Fibroblast of skin of scalp (primary cell): Measurements from ENCODE around the gene AXIN1.
"Not testable (repeated sequence)": the region's sequence is repeated elsewhere in the genome, so short reads cannot be mapped to it uniquely, and the experiment has no call there.

Experiments used
- DNase-seq: peaks from one replicate; pipeline ENCODE4 v3.0.0-alpha.2; 2013

Gene AXIN1

DNA sequence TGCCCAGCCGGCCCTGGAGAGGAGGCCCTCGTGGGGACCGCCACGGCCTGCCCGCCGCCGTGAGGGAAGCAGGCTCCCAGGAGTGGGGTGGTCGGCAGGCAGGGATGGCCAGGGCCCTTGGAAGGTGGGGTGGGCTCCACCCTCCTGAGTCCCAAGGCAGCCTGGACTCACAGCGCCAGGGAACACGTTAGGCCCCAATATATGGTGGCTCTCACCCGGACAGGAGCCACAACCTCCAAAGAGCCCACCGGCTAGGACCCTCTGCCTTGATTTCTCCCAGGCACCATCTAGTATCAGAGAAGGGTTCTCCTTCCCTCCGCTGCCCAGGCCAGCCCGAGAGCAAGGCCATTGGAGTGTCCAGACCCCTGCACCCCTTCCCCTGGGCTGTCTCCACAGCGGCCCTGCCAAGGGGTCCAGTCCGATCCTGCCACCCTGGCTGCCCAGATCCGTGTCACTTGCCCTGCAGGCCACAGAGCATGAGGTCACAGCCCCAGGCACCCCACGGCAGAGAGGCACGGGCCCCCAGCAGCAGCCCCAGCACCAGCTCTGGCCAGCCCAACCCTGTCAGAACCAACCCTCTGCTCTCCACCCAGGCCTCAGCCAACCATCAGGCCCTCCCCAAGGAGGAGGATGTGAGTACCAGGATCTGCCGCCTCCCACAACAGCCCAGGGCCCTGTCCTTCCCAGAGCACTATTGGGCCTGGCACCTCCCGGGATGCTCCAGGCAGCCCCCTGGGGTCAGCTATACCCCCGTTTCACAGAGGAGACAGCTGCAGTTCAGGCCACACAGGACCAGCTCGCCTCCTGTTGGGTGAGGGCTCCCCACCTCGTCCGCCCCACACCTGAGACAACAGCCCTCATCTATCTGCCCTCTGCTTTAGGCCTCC lies 1.1 kb upstream of the AXIN1 start:
- no peak for DNase-seq

DNA sequence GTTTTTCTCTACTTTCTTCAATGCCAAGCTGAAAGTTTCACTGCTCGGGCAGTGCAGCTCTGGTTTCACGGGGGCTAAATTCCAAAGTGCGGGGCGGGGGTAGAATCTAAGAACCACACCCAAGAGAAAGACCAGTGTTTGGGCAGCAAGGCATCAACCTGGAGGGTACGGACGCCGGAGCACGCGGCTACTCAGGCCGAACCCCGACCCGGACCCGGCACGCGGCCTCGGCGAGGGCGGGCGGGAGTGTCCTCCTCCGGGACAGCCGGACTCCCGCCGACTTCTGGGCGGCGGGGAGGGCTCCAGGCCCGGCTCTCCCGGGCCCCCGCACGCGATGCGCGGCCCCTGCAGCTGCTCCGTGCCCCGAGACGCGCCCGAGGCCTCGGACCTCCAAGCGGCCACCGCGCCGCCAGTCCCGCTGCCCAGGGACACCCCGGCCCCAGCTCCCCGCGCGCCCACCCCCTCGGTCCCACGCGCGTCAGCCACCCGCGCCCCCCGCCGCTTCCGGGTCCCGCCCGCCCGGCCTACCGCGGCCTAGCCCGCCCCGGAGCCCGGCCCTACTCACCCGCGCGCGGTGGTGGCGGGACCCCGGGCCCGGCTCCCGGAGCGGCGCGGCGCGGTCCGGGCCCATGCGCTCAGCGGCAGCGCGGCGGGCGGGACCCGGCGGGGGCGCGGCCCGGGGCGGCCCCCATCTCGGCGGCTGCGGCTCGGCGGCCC lies 561 bp downstream of the AXIN1 start:
- peak; percentile 9 for DNase-seq

DNA sequence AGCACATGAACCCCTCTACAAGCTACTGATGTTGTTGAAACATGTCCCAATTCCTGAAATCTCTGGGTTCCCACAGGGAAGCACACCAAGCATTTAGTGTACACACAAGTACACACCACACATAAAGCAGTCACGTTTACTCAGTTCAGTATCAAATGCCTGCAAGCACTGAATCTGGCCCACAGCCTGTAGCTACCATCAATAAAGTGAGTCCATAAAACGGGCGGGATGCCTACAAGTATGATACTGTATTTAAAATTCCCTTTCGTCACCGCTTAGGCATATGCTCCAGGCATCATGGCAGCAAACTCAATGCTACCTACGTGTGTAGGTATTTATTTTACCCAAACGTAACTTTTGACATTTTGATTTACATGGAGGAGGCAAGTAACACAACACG lies 2.3 kb downstream of the AXIN1 start:
- DNase-seq, result no peak

DNA sequence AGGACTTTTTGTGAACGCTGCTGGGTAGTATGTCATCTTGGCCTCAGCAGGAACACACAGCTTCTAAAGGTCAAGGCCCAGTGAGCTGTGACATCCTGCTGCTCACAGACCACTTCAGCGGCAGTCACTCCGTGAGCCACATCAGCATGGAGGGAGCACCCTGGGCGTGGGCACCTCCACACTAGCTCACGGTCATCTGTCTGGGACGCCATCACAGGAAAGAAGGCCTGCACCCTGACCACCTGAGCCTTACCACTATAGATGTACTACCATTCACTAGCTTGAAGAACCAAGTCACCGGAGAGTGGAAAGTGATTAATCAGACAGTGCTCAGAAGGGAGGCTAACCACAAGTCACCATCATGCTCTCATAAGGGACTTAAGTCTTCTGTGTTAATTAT lies 3.3 kb downstream of the AXIN1 start:
- no peak for DNase-seq

DNA sequence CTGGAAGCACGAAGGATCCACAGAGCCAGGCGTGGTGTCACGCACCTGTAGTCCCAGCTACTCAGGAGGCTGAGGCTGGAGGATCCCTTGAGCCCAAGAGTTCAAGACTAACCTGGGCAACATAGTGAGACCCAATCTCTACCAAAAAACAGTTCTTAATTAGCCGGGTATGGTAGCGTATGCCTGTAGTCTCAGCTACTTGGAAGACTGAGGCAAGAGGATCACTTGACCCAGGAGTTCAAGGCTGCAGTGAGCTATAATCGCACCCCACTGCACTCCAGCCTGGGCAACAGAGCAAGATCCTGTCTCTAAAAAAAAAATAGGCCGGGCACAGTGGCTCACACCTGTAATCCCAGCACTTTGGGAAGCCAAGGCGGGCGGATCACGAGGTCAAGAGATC lies 4.0 kb downstream of the AXIN1 start:
- not testable (repeated sequence) for DNase-seq

DNA sequence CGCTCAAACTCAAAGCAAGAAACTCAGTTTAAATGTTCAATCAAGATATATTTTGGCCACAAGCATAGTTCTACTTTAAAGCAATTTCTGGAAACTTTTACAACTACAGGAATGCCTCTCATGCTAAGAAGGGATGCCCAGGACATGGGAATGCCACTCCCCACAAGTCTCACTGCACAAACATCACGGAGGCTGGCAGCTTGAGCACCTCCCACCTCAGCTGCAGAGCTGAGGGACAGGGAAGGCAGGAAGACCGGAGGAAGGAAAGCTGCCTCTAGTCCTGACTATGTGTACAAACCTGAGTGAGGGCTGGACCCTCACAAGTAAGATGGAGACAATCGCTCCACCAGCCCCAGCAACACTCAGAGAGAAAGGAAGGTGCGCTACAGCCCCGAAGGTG lies 5.3 kb downstream of the AXIN1 start:
- no peak for DNase-seq

DNA sequence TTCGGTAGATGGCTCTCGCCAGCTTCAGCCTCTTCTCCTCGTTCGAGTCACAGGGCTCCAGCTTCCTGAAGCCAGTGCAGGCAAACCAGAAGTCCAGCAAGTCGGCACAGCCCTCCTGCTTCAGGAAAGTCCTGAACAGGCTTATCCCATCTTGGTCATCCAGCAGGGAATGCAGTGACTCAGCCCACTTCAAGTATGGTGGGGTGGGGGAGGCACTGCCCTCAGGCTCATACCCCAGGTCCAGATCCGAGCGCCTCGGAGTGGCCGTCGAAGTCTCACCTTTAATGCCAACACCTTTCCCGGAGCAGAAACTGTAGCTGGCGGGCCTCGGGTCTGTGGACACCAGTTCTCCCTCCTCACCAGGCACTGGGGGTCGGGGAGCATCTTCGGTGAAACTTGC lies 5.9 kb downstream of the AXIN1 start:
- DNase-seq, result no peak

DNA sequence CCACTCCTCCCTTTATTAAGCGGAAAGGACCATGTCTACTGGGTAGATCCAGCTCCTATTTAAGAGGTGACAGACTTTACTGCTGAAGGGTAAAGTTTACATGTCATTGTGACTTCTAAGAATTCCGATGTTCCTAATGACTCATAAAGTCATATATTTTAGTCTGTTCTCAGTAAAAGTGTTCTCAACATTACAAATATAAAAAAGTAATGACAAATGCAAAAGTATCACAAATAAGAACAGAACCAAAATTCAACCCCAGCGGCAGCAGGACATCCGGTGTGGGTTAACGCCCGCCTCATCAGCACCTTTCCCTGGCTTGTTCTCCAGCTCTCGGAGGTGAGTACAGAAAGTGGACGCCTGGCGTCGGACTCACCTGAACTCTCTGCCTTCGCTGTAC lies 6.8 kb downstream of the AXIN1 start:
- DNase-seq, result no peak

DNA sequence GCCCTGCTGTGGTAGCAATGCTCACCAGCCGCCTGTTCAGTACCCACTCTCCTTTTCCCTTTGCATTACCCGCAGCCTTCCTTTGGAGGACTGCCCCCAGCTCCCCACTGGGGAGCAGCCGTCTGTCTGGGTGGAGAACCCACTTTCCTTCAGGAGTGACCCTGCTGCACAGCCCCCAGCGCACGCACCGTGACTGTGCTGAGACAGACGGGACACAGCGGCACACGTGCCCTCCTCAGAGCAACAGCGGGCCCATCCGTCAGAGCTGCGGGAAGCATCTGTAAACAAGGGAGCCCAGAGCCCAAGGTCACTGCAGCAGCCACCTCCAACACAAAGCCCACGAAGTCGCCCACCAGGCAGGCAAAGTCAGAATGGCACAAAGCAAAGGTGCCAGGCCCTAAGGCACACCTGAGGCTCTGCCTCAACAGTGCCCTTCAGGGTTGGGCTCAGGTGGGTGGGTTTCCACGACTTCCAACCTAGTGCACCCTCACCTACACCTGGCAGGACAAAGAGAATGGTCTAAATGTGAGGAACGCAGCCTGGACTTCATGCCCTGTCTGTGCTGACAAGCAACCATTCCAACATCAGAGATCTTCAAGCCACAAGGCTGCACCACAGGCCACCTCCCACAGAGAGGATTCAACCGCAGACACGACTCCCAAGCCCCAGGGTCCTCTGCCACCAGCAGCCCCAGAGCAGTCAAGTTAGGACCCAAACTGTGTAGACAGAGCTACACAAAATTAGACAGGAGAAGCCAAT lies 9.9 kb downstream of the AXIN1 start:
- no peak for DNase-seq

DNA sequence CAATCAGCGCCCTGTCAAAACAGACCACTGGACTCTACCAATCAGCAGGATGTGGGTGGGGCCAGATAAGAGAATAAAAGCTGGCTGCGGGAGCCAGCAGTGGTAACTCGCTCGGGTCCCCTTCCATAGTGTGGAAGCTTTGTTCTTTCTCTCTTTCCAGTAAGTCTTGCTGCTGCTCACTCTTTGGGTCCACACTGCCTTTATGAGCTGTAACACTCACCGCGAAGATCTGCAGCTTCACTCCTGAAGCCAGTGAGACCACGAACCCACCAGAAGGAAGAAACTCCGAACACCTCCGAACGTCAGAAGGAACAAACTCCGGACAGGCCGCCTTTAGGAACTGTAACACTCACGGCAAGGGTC lies 10.6 kb downstream of the AXIN1 start:
- not testable (repeated sequence) for DNase-seq

DNA sequence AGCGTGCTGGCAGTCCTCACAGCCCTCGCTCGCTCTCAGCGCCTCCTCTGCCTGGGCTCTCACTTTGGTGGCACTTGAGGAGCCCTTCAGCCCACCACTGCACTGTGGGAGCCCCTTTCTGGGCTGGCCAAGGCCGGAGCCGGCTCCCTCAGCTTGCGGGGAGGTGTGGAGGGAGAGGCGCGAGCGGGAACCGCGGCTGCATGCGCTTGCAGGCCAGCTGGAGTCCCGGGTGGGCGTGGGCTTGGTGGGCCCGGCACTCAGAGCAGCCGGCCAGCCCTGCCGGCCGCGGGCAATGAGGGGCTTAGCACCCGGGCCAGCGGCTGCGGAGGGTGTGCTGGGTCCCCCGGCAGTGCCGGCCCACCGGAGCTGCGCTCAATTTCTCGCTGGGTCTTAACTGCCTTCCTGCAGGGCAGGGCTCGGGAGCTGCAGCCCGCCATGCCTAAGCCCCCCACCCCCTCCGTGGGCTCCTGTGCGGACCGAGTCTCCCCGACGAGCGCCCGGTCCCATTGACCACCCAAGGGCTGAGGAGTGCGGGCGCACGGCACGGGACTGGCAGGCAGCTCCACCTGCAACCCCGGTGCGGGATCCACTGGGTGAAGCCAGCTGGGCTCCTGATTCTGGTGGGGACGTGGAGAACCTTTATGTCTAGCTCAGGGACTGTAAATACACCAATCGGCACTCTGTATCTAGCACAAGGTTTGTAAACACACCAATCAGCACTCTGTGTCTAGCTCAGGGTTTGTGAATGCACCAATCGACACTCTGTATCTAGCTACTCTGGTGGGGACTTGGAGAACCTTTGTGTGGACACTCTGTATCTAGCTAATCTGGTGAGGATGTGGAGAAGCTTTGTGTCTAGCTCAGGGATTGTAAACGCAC lies 11.2 kb downstream of the AXIN1 start:
- not testable (repeated sequence) for DNase-seq

DNA sequence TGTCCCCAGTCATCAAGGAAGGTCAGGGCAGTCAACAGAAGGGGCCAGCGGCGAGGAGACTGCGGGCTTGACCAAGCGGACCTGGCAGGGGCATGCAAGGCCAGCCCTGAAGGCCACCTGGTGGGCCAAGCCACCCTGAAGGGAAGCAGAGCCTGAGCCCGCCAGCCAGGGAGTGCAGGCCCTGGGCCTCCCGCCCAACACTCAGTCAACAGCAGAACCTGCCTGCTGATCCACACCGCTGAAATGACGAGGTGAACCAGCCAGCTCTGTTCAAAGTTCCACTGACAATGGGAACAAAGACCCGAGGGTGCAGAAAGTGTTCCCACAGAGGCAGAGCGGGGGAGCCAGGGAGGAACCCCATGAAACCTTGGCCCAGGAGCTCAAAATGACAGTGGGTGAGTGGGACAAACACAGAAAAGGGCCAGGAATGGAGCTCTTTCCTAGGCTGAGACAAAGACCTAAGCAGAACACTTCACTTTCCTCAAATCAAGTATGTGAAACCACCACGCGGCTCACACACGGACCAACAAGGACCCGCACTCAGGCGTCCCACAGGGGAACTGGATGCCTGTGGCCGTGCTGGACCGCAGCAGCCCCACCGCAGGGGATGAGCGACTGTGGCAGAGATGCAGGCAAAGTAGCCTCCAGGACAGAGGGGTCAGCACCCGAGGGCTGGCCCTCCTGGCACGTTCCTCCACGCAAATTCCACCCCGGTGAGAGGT lies 12.0 kb downstream of the AXIN1 start:
- DNase-seq, result no peak

DNA sequence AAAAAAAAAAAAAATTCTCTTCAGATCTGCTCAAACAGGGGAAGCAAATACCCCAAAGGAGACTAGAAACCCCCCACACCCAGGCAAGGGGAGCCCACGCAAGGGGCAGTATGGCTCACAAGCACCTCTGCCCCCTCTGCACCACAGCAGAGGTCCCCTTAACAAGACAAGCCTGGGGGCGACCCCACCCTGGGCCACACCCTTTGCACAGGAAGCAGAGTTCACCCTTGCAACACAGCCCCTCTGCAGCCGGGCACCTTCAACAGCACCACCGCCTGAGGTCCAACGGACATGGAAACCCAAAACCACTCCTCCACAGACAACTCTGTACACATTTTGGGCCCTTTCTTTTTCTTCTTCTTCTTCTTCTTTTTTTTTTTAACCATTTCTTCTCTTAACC lies 12.8 kb downstream of the AXIN1 start:
- no peak for DNase-seq

DNA sequence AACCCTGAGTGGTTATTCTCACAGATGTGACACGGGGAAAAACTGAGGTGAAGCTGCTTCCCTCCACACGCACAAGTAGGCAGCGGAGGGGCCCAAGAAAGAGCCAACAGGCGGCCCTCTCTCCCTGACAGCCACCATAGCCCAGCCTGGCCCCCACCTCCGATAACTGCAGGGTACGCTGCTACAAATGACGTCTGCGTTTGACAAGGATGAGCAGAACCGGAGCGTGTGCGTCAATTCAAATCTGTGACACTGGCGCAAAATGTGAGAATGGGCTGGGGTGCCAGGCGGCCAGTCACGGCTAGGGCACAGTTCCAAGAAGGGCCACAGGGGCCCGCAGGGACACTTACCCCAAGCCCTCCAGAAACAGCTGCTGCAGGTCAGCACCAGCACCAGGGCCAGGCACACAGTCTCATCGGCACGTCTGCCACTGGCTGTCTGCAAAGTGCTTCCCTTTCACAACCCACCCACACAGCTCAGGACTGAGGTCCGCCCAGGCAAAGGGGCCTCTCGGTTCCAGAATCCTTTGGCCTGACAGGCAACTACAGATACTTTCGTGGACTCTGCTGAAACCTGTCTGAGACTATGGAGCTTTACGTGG lies 14.4 kb downstream of the AXIN1 start:
- no peak for DNase-seq

DNA sequence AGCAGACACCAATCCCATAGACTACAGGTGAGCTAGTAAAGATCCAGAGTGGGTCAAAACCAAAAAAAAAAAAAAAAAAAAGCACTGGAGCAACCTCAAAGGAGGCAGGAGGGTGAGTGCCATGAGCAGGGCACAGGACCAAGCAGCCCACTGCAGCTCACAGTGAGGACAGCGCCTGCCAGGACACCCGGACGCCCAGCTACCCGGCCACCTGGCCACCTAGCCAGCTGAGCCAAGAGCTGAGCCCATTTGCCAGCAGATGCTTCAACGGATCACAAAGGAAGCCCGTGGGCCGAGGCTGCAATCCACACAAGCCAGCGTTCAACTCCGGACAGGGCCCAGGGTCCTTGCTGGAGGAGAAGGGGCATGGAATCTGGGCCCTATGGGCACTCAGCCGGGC lies 15.1 kb downstream of the AXIN1 start:
- no peak for DNase-seq

DNA sequence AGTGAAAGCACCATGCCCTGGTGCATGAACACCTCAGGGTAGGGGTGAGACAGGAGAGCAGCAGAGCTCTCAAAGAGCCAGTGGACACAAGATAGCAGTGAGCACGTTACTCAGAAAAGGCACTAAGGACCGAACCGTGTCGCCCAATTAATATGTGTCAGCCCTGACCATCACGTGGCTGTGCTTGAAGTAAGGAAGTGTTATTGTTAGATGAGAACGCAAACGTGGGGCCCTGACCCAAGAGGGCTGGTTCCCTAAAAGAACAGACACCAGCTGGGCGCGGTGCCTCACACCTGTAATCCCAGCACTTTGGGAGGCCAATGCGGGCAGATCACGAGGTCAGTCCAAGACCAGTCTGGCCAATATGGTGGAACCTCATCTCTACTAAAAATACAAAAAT lies 16.3 kb downstream of the AXIN1 start:
- no peak for DNase-seq

DNA sequence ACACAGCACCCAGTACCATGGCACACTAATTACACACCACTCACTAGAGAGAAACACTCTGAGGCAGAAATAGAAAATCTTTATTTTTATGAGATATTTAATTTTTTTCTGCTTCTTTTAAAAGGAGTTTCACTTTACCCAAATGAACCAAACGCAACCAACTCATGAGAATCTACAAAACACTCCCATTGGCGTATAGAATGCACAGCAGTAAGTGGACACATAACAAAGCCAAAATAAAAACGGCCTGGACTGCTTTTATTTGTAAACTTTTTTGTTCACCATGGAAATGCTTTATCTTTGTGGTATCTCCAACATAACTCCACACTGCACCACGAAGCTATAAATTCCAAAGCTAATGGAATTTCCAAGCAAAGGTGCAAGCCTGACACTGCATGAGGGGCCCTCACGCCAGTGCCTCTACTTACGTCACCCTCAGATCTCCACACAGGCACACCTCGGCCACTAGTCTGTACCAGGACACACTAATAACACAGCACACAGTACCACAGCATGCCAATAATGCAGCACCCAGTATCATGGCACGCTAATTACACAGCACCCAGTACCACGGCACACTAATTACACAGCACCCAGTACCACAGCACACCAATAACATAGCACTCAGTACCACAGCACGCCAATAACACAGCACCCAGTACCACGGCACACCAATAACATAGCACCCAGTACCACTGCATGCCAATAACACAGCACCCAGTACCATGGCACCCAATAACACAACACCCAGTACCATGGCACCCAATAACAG lies 17.5 kb downstream of the AXIN1 start:
- DNase-seq, result not testable (repeated sequence)

DNA sequence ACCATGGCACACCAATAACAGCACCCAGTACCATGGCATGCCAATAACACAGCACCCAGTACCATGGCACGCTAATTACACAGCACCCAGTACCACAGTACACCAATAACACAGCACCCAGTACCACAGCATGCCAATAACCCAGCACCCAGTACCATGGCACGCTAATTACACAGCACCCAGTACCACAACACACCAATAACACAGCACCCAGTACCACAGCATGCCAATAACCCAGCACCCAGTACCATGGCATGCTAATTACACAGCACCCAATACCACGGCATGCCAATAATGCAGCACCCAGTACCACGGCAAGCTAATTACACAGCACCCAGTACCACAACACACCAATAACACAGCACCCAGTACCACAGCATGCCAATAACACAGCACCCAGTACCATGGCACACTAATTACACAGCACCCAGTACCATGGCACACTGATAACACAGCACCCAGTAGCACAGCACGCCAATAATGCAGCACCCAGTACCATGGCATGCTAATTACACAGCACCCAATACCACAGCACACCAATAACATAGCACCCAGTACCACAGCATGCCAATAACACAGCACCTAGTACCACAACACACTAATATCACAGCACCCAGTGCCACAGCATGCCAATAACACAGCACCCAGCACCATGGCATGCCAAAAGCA lies 18.2 kb downstream of the AXIN1 start:
- DNase-seq, result not testable (repeated sequence)

DNA sequence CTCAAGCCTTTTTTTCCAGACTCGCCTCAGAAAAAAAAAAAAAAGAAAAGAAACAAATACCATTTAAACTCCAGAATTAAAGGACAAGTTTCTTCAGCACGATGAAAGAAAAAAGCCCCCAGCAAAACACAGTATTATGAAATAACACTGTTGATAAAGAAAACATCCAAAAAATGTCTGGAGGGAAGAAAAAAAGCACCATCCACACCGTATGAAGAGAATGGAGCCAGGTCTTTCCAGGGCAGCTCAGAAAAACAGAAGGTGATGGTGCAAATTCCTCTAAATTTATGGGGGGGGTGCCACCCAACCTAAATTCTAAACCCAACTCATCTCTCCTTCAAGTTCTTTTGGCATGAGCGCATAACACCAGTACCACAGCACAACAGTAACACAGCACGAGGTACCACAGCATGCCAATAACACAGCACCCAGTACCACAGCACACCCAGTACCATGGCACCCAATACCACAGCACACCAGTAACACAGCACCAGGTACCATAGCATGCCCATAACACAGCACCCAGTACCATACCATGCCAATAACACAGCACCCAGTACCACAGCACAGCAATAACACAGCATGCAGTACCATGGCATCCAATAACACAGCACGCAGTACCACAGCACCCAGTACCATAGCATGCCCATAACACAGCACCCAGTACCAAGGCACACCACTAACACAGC lies 19.0 kb downstream of the AXIN1 start:
- DNase-seq, result no peak
